Measurements from ENCODE around the gene ARHGAP15.

The ARHGAP15 gene

DNA sequence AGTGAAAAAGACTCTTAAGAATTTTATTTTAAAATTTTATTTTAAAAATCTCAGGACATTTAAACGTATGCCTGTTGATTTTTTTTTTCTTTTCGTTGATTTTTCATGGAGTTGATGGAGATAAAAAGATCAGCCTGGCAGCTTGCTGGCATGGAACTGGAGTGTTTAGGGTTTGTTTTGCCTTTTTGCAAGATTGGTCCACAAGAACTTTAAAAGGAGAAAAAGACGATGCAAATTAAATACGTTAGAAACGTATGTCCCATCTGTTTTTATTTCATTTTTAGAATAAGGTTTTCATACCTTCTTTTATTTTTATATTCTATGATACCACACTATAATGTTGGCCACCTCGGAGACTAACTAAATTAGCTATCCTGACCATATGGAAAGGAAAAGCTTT, 254.9 kb downstream of the ARHGAP15 start:
- no peaks in the 10 kb centered on the region for H4K20me1 ChIP-seq (ENCODE audit: insufficient read depth, low read length)
- H2AFZ ChIP-seq (ENCODE audit: low read length) = no peak overlapping the region
- H3K27ac ChIP-seq (ENCODE audit: low read depth, low read length, poor library complexity, severe bottlenecking) = no peak overlapping the region
- no peaks in the 10 kb centered on the region for H3K9me2 ChIP-seq (ENCODE audit: low read depth, low read length)
- no peaks in the 10 kb centered on the region for H3K4me1 ChIP-seq (ENCODE audit: insufficient read depth, low read length, severe bottlenecking)
- no peak overlapping the region for H3K4me2 ChIP-seq (ENCODE audit: low read length)
- no peak overlapping the region for H3K4me3 ChIP-seq (ENCODE audit: low read depth, low read length, poor library complexity, severe bottlenecking)
- TF ChIP-seq EZH2 (IDR thresholded peaks at IDR 0.05; ENCODE audit: borderline replicate concordance, low read length) (no peak), CTCF (IDR thresholded peaks at IDR 0.05; ENCODE audit: low read length) (no peak)
- no peaks in the 10 kb centered on the region for H3F3A ChIP-seq (ENCODE audit: insufficient read depth, low read length)
- no peak overlapping the region for H3K9ac ChIP-seq (ENCODE audit: low read length)
- H3K79me2 ChIP-seq (ENCODE audit: insufficient read depth, low read length) = no peaks in the 10 kb centered on the region
- no peaks in the 10 kb centered on the region for H3K36me3 ChIP-seq (ENCODE audit: insufficient read depth, low read length)
- H3K9me3 ChIP-seq (ENCODE audit: low read length) = no peaks in the 10 kb centered on the region
- no peaks in the 10 kb centered on the region for H3K27me3 ChIP-seq (ENCODE audit: insufficient read depth, low read length)

DNA sequence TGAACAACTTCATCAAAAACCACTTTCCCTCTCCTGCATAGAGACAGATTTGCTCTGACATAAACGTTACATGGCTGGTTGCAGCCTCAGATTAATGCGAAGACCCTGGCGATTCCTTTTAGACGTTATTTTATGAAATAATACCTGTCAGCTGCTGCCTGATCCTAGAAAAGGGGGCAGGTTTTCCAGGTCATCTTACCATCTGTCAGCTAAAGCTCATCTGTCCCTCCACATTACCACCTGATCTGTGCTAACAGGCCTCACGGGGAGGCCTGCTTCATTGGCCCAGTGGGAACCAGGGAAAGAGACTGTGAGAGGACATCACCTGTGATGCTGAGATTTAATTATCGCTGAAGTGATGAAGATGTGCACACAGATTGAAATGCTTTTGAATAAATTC, 261.0 kb downstream of the ARHGAP15 start:
- H3F3A ChIP-seq (ENCODE audit: insufficient read depth, low read length) = no peaks in the 10 kb centered on the region
- no peaks in the 10 kb centered on the region for H3K9me3 ChIP-seq (ENCODE audit: low read length)
- no peaks in the 10 kb centered on the region for H3K4me1 ChIP-seq (ENCODE audit: insufficient read depth, low read length, severe bottlenecking)
- H3K36me3 ChIP-seq (ENCODE audit: insufficient read depth, low read length) = peaks cover 6% of the 10 kb centered on the region; the same call in 1 of the 2 replicates
- H3K27ac ChIP-seq (ENCODE audit: low read depth, low read length, poor library complexity, severe bottlenecking) = no peak overlapping the region
- no peaks in the 10 kb centered on the region for H3K27me3 ChIP-seq (ENCODE audit: insufficient read depth, low read length)
- H3K4me2 ChIP-seq (ENCODE audit: low read length) = no peak overlapping the region
- TF ChIP-seq CTCF (IDR thresholded peaks at IDR 0.05; ENCODE audit: low read length) (no peak), EZH2 (IDR thresholded peaks at IDR 0.05; ENCODE audit: borderline replicate concordance, low read length) (no peak)
- H3K9ac ChIP-seq (ENCODE audit: low read length) = no peak overlapping the region
- H3K4me3 ChIP-seq (ENCODE audit: low read depth, low read length, poor library complexity, severe bottlenecking) = no peak overlapping the region
- no peaks in the 10 kb centered on the region for H4K20me1 ChIP-seq (ENCODE audit: insufficient read depth, low read length)
- no peaks in the 10 kb centered on the region for H3K79me2 ChIP-seq (ENCODE audit: insufficient read depth, low read length)
- no peaks in the 10 kb centered on the region for H3K9me2 ChIP-seq (ENCODE audit: low read depth, low read length)
- H2AFZ ChIP-seq (ENCODE audit: low read length) = no peak overlapping the region

GRCh38 chr2:143392358-143392757, 263.1 kb downstream of the ARHGAP15 start:
- no peaks in the 10 kb centered on the region for H4K20me1 ChIP-seq (ENCODE audit: insufficient read depth, low read length)
- no peaks in the 10 kb centered on the region for H3K9me2 ChIP-seq (ENCODE audit: low read depth, low read length)
- TF ChIP-seq EZH2 (IDR thresholded peaks at IDR 0.05; ENCODE audit: borderline replicate concordance, low read length) (no peak), CTCF (IDR thresholded peaks at IDR 0.05; ENCODE audit: low read length) (no peak)
- no peak overlapping the region for H3K27ac ChIP-seq (ENCODE audit: low read depth, low read length, poor library complexity, severe bottlenecking)
- H3K4me1 ChIP-seq (ENCODE audit: insufficient read depth, low read length, severe bottlenecking) = no peaks in the 10 kb centered on the region
- no peaks in the 10 kb centered on the region for H3K79me2 ChIP-seq (ENCODE audit: insufficient read depth, low read length)
- no peaks in the 10 kb centered on the region for H3K27me3 ChIP-seq (ENCODE audit: insufficient read depth, low read length)
- H3K36me3 ChIP-seq (ENCODE audit: insufficient read depth, low read length) = peaks cover 6% of the 10 kb centered on the region; the same call in 1 of the 2 replicates
- H3K4me3 ChIP-seq (ENCODE audit: low read depth, low read length, poor library complexity, severe bottlenecking) = no peak overlapping the region
- no peak overlapping the region for H2AFZ ChIP-seq (ENCODE audit: low read length)
- no peaks in the 10 kb centered on the region for H3K9me3 ChIP-seq (ENCODE audit: low read length)
- no peak overlapping the region for H3K4me2 ChIP-seq (ENCODE audit: low read length)
- H3K9ac ChIP-seq (ENCODE audit: low read length) = no peak overlapping the region
- H3F3A ChIP-seq (ENCODE audit: insufficient read depth, low read length) = no peaks in the 10 kb centered on the region
